HG02943 (cell line): ENCODE results near the gene LTB4R.
A peak's percentile ranks its signal among the peaks of the same experiment; 100 is the strongest.

Source experiments
- ATAC-seq: cut with Tn5 transposase; IDR thresholded peaks from one replicate; pipeline ENCODE4 v1.9.1; 2021; ENCODE audit warnings: mild to moderate bottlenecking, low read depth, moderate library complexity; ENCODE audit not compliant: unreplicated experiment

The LTB4R gene

GRCh38 chr14:24310646-24311604 lies at the start of gene LTB4R:
TSS of gene LTB4R (plus strand) at chr14:24311502. CDS start at chr14:24315652, 4,150 bp downstream.
- ATAC-seq, result peak; percentile 60

GRCh38 chr14:24261969-24262327 lies 49.4 kb upstream of the LTB4R start:
- ATAC-seq, result no peak

GRCh38 chr14:24262821-24263733 lies 48.2 kb upstream of the LTB4R start, which contains the start of gene TGM1:
TSS of gene TGM1 (minus strand) at chr14:24263177. CDS start at chr14:24262352, 825 bp downstream.
- ATAC-seq, result no peak

- no peak for ATAC-seq
Observed at GRCh38 chr14:24263848-24264247, 47.5 kb upstream of the LTB4R start.

GRCh38 chr14:24264298-24264697 lies 47.0 kb upstream of the LTB4R start:
- no peak for ATAC-seq

GRCh38 chr14:24266344-24267244 lies 44.7 kb upstream of the LTB4R start:
- ATAC-seq, result no peak

GRCh38 chr14:24267516-24267915 lies 43.8 kb upstream of the LTB4R start:
- no peak for ATAC-seq

- ATAC-seq, result no peak
Observed at GRCh38 chr14:24268225-24268624, 43.1 kb upstream of the LTB4R start.

GRCh38 chr14:24269368-24269767 lies 41.9 kb upstream of the LTB4R start:
- no peak for ATAC-seq

- no peak for ATAC-seq
Observed at GRCh38 chr14:24269910-24270536, 41.3 kb upstream of the LTB4R start.

GRCh38 chr14:24270537-24271133 lies 40.7 kb upstream of the LTB4R start:
- ATAC-seq, result no peak

GRCh38 chr14:24271134-24271833 lies 40.0 kb upstream of the LTB4R start, which contains the start of gene RABGGTA:
TSS of gene RABGGTA (minus strand) at chr14:24271597. CDS start at chr14:24271115, 482 bp downstream.
- peak; percentile 75 for ATAC-seq

- ATAC-seq, result no peak
Observed at GRCh38 chr14:24271834-24272263, 39.5 kb upstream of the LTB4R start.

GRCh38 chr14:24272467-24272866 lies 38.8 kb upstream of the LTB4R start:
- ATAC-seq, result no peak

GRCh38 chr14:24273422-24273998 lies 37.8 kb upstream of the LTB4R start:
- no peak for ATAC-seq

GRCh38 chr14:24274101-24274543 lies 37.2 kb upstream of the LTB4R start:
- no peak for ATAC-seq

GRCh38 chr14:24277071-24277470 lies 34.2 kb upstream of the LTB4R start:
- no peak for ATAC-seq
